ENCODE measurements around the gene ANKS1B.

The ANKS1B gene

DNA sequence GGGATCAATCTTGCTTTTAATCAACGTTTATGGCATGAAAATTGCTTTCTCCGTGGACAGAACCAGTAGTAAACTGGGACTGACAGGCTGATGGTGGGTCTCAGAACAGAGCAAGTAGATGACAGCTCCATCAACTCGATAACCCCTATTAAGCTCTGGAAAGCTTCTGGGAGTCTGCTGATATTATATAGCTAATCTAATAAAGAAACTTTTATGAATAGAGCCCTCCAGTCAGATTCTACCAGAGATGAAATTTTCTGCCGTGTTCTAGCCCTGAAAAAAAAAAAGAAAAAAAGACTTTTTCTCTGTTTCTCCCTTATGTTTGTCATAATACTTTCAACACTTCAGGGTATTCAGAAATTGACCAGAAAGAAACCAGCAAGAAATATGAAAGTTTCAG is 1168.0 kb downstream of the ANKS1B start:
- no peak for DNase-seq (ENCODE audit: low read depth)

DNA sequence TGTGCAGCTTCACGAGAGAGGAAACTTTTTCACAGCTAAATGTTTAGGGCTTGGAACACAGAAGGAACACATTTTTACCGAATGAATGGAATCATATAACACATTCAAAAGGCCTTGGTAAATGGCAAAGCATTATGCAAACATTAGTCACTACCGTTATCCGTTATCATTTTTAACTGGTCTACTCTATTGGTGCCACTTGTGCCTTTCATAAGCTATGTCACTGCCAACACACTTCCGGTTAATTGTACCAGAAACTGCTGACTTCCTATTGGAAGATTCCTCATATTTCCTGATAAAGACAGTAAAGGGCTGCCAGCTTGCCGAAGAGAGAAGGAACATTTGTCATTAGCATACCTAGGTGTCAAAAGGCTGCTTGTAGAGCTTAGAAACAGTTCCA is 1170.5 kb downstream of the ANKS1B start:
- DNase-seq (ENCODE audit: low read depth), result no peak

DNA sequence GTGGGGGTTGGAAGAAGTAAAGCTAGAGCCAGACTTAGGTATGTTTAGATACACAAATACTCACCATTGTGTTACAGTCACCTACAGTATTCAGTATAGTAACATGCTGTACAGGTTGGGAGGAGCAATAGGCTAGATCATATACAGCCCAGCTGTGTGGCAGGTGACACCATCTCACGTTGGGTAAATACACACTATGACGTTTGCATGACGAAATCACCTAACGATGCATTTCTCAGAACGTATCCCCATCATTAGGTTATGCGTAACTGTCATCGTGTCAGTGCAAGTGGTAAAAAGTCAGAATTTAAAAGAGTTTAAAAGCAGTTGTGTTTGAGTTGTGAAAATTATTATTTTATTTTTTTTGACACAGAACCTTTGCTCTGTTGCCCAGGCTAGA is 1172.5 kb downstream of the ANKS1B start:
- DNase-seq (ENCODE audit: low read depth), result no peak

DNA sequence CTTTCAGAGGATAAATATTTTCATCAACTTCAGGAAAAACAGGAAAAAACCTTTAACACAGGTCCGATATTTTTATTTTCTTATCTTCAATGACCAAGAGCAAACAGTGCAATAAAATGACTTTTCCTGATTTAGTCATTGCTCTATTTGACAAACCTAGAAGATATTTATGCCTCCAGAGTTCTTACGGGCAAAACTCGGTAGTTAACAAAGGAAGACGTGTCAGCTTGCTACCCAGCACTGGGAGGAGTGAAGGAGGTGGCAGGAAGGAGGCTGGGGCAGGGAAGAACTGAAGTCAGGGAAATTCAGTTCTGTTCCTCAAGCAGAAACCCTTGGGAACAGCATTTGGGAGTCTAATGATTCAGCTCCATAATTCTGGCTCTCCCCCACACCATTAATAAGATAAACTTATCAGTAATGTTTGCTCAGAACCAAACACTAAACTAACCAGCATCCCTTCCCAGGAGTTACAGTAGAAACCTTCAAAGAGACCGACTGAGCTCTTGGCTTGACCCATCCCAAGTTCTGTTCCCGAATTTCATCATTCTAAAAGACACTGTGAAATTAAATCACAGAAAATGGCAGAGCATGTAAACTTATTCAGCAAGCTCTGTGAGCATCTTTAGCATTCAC is 1176.4 kb downstream of the ANKS1B start:
- DNase-seq (ENCODE audit: low read depth), result no peak

DNA sequence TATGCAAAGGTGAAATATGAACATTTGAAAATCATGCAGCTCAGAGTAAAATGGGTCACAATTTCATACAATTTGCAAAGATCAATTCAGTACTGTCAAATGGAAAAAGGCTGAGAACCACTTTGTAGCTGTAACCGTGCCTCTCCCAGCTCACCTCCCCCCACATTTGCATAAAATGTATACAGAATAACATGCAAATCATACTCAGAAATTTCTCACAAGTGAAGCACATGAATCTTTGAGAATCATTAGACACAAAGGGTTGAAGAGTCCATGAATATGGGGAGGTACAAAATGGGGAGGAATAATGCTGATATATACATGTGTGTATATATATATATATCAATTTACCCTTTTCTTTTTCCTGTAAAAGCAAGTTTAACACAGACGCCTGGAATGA is 1177.5 kb downstream of the ANKS1B start:
- no peak for DNase-seq (ENCODE audit: low read depth)

DNA sequence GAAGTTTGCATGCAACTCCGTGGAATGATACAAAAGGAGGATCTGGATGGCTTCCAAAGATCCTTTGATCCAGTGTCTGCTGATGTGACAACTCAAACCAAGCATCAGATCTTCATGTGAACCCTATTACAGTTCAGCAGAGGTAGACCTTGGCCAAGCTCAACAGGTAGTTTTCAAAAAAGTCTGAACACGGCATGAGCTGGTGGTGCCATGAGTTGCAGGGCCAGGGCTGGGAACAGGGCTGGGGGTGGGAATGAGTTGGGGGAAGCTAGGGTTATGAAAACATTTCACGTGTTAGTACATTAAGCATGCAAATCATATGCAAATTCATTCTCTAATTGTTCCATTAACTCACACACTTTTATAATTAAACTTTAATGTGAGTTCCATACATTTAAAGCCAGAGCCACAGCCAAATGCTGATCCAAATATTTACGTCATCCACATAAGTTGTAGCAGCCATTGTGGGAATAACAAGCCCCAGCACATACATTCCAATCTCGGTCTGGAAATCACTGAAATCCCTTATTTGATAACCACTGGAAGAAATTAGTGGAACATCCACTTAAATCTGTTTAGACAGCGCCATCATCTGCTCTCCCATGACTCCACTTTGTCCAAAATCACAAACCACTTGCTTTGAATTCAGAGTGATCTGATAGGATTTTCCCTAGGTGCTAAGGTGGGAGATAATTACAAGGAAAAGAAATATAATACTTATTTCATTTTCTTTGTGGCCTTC is 1181.1 kb downstream of the ANKS1B start:
- no peak for DNase-seq (ENCODE audit: low read depth)

DNA sequence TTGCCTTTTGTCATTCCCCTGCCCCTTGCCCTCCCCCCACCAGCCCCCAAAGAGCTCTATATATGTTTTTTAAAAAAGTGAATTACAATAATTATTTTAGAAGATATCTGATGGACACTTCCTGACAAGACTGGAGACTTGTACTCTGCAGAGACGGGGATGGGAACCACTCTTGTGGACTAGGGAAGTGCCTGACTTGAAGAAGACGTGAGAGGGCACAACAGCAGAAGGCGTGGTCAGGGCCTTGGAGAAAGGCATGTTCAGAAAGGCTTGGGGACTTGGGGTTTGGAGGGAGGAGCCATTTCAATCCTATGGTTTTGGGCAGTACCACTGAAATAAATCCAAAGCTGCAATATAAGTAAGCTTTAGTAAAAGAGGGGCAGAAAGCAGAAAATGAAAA is 1184.9 kb downstream of the ANKS1B start:
- DNase-seq (ENCODE audit: low read depth), result no peak

DNA sequence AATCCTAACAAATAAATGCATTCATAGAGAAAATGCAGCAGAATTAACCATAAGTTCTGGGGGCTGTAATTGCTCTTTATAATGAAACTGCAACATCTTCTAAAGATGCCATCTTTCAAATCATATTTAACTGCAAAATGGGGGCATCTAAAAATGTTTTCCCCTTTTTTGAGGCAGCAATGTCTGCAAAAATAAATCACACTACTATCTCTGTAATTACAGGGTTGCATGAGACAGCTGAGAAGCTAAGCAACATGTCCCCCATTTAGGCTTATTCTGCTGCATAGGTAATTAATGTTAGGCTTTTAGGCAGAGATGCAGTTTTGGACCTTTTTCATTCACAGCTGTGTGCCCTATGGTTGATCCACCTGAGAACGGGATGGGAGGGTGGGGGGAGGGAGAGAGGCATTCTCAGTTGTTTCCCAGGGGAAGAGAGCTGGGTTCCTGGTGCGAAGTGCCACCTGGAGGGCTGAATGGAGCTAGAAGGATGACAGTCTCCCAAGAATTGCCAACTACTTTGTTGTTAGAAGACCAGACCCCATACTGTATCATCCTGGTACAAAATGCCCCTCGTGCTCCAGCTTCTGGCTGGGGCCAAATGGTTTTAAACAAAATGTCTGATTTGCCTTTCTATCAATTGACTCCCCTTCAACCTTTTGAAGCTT is 1185.5 kb downstream of the ANKS1B start:
- DNase-seq (ENCODE audit: low read depth), result no peak

DNA sequence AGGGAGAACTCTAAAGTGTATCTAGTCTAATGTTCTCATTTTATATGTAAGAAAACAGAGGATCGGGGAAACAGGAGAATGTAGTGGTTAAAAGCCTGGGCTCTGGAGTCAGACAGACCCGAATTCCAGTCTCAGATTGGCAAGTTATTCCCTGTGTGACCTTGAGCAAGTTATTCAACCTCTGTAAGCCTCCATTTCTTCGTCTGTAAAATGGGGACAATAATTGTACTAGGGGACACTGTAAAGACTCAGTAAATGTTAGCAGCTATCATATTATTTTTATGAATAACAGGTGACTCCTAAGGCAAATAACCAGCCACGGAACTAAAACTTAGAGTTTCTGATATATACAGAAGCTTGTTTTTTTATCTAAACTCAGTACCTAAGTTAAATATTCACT is 1187.5 kb downstream of the ANKS1B start:
- DNase-seq (ENCODE audit: low read depth), result no peak

DNA sequence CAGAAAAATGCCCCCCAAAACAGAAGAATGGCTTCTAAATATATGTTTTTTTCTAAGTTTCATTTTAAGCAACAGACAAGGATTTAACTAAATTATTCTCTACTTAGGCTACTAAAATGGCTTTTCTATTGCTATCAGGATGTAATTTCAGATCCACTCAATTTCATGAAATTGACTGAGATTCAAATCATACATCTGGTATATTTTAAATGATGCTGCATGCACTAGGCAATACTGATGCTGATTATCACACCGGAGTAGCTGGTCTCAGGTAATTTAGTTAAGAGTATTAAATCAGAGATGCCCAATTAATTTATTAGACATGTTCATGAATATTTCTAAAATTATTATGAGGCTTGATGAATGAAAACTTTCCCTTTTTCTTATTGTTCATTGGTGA is 1188.0 kb downstream of the ANKS1B start:
- DNase-seq (ENCODE audit: low read depth), result no peak

DNA sequence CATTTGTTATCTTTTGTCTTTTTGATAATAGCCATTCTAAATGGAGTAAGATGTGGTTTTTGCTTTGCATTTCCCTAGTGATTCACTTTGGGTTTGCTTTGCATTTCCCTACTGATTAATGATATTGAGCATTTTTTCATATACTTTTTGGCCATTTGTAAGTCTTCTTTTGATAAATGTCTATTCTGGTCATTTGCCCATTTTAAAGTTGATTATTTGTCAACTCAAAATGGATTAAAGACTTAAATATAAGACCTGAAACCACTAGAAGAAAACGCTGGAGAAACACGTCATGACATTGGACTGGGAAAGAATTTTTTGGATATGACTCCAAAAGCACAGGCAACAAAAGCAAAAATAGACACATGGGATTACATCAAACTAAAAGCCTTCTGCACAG is 1191.6 kb downstream of the ANKS1B start:
- no peak for DNase-seq (ENCODE audit: low read depth)

DNA sequence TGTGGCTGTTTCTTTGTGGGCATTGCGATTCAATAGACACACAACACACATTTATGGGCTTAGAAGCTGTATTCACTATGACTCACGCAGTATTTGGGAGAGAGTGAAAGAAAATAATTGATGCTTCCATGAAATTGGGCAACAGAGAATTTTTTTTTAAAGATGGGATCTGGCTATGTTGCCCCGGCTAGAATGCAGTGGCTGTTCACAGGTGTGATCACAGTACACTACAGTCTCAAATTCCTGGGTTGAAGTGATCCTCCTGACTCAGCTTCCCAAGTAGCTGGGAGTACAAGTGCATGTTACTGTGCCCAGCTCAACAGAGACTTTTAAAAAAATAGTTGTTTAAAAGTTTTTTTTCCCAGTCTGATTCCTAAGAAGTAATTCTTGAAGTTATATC is 1193.3 kb downstream of the ANKS1B start:
- no peak for DNase-seq (ENCODE audit: low read depth)

DNA sequence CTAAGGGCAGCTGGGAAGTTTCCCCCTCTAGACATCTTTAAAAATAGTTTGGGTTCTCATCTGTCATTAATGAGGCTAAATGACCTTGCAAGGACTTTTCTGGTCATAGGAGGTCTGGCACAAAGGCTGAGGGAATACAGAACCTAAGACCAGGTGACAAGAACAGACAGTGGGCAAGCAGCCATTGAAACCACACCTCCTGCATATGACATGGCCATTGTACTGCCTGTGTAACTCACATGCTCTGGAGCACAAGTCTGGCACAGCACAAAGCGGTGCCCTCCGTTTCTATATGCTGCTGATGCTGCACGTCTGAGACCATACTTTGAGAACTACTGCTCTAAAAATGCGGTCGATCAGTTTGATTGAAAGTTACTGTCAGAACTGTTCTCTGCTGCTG is 1196.3 kb downstream of the ANKS1B start:
- no peak for DNase-seq (ENCODE audit: low read depth)

DNA sequence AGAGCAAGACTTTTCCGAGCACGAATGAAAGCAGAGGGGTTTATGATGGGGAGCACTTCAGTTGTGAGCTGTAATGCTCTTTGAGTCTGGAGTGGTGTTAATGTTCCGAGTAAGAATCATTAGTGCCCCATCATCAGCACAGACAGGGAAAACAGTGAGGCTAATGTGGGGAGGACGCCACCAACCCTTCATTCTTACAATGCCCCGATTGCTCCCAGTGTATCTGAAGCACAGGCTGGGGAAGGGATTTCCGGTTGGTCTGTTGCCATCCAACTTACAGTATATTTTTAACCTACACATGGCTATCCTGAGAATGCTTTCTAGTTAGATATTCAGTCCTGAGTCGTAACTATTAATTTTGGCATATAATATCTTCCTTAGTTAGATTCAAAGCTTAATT is 1198.1 kb downstream of the ANKS1B start:
- DNase-seq (ENCODE audit: low read depth), result no peak

DNA sequence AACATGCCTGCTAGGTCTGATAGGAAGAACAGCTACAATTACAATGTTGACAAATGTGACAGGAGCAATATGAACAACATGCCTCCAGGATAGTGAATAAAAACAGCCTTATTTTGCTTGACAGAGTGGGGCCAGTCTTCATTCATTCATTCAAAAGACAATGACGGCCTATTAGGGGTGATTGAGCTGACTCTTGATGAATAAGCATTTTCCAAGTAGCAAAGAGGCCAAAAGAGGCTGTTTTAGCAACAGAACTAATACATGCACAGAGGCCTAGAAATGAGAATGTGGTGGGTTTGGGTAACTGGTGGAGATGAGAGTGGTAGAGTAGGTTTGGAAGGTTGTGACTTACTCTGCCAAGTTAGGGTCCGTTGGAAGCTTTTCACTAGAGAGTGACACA is 1201.3 kb downstream of the ANKS1B start:
- DNase-seq (ENCODE audit: low read depth), result no peak

DNA sequence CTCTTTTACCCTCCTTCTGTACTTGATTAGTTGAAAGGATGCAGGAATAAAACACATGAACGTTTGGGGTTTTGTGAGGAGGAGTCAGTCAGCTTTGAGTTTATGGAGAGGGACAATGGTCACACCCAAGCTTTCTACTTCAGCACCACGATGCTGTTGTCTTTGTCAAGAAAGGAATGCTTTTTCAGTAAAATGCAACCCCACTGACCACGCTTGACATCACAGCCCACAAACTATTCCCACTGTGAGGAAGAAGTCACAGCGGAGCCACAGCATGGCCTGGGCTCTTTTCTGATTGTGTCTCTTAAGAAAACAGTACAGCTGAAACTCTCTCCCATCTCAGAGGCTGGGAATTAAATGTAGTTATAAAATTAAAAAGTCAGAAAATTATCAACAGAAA is 1204.5 kb downstream of the ANKS1B start:
- DNase-seq (ENCODE audit: low read depth), result no peak

DNA sequence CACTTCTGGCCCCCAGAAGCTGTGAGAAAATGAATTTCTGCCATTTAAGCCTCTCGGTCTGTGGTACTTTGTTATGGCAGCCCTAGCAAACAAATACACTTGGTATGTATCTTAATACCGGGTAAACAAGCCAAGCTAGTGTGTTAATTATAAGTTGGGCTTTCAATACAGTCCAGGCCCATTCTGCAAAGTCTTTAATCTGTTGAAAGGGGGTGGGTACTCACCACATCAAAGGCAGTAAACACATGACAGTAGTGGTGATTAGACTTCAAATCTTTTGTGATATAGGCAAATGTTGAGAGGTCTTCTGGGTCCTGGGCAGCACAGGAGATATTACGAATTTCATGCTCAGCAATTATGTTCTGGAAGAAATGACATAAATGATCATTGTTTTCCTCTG is 1211.9 kb downstream of the ANKS1B start:
- no peak for DNase-seq (ENCODE audit: low read depth)

DNA sequence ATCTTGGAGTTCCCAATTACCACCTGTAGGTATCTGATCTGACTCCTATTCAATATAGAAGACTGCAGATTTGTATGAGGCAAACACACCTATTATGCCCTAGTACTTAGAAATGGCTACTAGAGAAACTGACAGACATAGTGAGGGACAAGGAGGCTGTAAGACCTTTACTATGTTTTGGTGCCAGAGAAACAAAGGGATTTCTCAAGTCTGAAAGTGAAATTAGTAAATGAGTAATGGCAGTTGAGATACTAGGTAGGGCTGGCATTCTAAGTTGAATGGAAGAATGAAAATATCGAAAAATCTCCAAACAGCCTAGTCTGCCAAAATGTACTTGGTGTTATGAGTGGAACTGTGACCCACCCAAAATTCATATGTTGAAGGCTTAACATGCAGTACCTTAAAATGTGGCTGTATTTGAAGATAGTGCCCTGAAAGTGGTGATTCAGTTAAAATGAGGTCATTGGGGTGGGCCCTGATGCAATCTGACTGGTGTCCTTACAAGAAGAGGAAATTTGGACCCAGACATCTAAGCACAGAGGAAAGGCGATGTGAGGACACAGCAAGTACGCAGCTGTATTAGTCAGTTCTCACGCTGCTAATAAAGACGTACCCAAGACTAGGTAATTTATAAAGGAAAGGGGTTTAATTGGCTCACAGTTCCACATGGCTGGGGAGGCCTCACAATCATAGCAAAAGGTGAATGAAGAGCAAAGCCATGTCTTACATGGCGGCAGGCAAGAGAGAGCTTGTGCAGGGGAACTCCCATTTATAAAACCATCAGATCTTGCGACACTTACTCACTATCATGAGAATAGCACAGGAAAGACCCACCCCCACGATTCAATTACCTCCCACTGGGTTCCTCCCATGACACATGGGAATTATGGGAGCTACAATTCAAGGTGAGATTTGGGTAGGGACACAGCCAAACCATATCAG is 1212.7 kb downstream of the ANKS1B start:
- no peak for DNase-seq (ENCODE audit: low read depth)

DNA sequence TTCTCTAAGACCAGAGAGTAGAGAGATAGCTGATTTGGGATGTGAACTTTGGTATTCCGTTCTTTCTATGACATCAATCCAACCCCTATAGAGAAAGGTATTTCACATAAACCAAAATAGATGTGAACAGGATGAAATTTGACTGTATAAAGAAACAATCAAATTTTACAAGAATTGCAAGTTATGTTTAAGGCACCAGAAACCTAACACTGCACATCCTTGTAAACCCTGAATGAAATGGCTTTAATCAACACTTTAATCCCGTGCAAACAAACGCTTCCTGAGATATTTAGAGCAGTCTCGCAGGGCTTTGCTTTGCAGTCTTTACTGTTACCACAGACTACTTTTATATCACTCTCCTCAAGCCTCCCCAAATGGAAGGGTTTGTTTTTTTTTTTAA is 1214.5 kb downstream of the ANKS1B start:
- no peak for DNase-seq (ENCODE audit: low read depth)

DNA sequence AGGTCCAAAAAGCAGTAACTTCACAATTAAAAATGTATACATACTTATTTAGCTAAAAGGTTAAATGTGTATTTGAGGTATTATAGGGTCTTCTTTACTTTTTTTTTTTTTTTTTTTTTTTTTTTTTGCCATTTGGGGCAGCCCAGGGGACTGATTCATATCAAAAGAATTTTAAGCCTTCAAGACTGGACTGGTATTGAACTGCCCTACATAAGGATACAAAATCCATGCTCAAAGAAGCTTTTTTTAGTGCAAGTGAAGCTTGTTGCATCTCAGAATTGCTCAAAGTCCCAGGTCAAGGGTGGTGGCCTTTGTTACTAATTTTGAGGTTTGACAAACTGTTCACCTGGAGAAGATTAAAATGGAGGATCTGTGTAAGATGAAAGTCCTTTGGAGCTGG is 1215.7 kb downstream of the ANKS1B start:
- no peak for DNase-seq (ENCODE audit: low read depth)

DNA sequence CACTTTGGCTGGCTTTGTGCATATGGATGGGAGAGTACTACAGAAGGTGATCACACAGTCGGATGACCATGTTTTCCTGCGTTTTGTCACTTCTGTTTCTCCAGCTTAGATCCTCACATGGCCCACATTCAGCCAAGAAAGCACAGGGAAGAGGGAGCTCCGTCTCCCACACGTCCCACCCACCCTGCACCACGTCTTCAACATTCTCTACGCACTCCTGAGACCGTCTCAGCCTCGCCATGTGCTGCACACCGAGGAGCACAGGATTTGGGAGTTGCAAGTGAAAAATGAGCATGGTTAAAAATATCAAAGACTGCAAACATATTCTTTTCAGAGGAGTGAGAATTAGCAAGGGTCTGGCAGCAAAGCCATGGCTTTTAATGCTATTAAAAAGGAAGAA is 1217.5 kb downstream of the ANKS1B start:
- DNase-seq (ENCODE audit: low read depth), result no peak

DNA sequence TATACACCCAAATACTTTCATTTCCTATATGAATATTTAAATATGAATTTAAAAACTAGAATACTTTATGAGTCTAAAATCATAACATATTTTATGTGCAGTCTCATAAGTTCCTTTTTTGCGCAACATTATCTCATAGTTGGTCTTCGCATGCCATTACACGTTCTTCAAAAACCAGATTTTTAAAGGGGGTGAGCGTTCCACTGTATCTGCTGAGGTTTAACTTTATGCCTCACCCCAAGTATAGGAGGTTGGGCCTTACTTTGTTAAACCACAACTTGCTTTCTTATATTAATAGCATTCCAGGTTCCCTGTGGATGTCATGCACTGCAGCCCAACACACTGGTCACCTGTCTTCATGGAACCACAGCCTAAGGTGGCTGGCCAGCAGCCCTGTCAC is 1221.1 kb downstream of the ANKS1B start:
- DNase-seq (ENCODE audit: low read depth), result no peak

DNA sequence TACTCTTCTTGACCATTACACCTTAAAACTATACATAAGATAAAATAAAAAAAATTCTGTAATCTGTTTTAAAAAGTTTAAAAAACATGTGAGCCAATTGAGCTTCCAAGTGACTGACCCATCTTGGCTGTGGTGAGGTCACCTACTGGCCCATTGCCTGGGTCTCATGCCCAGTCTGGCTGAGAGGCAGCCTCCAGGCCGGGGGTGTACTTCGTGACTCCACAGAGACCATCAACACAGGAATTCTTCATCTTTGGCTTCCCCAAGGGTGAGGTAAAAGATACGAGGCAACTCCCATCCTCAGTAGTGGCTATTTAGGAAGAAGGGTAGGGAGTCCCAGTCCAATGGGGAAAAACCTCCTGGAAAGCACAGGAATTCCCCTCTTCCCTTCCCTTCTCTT is 1226.4 kb downstream of the ANKS1B start:
- DNase-seq (ENCODE audit: low read depth), result no peak

Data from stimulated activated CD8-positive, alpha-beta memory T cell treated with anti-CD3 and anti-CD28 coated beads, Interleukin-12 subunit alpha, Interleukin-12 subunit beta, amount 100 ng/mL, for 4 hours (primary cell).